CD4-positive, alpha-beta T cell (primary cell): Measurements from ENCODE around the gene RNF152. TPM values are rescaled to one million over a fixed set of nuclear protein-coding genes. Genes with fewer than 3 reads are reported as not detected.

Experiments
- ATAC-seq: fragments of 200-7000 bp; cut with Tn5 transposase; one replicate; pipeline ENCODE4 v1.10.0; 2022; ENCODE audit warnings: mild to moderate bottlenecking; ENCODE audit not compliant: poor library complexity
- CTCF ChIA-PET: fragments of 350-600 bp; sonication (Branson Sonifier 250); formaldehyde crosslinking; loops from one replicate; lab custom pipeline; 2021; ENCODE audit warnings: antibody characterized with exemption, inconsistent platforms; lab: Charles Lee
- POLR2A ChIA-PET: fragments of 350-600 bp; sonication (Branson Sonifier 250); formaldehyde crosslinking; loops from one replicate; lab custom pipeline; 2021; ENCODE audit warnings: antibody characterized with exemption, inconsistent platforms; lab: Charles Lee
- DNase-seq, 14 experiments: peaks; one replicate each; pipeline ENCODE4 v3.0.0-alpha.2; 2013 to 2020; ENCODE audit warnings: mixed read lengths in 2 of 14
- H3K27ac ChIP-seq, 2 donors: one replicate each; pipeline versions ENCODE4 v1.5.1 to v1.7.0; 2013; ENCODE audit warnings: low read length in 2 of 2, low read depth in 1 of 2, mild to moderate bottlenecking in 1 of 2
- H3K27me3 ChIP-seq, 2 experiments: 1 replicate in 1 of 2; 2 replicates in 1 of 2; pipeline versions ENCODE4 v1.6.1 to v1.7.0; 2013; ENCODE audit warnings: low read length in 2 of 2, control low read depth in 1 of 2, mild to moderate bottlenecking in 1 of 2, moderate library complexity in 1 of 2; ENCODE audit not compliant: insufficient read depth in 2 of 2, control insufficient read depth in 1 of 2
- H3K36me3 ChIP-seq: one replicate; pipeline ENCODE4 v1.6.1; 2013; ENCODE audit warnings: low read length, control low read depth; ENCODE audit not compliant: insufficient read depth
- H3K4me1 ChIP-seq: one replicate; pipeline ENCODE4 v1.6.1; 2013; ENCODE audit warnings: low read length, control low read depth; ENCODE audit not compliant: insufficient read depth
- H3K4me3 ChIP-seq: one replicate; pipeline ENCODE4 v1.5.1; 2013; ENCODE audit warnings: mild to moderate bottlenecking, low read length, moderate library complexity
- H3K9me3 ChIP-seq, 2 experiments: 1 replicate in 1 of 2; 2 replicates in 1 of 2; pipeline versions ENCODE4 v1.6.1 to v1.7.0; 2013; ENCODE audit warnings: low read length in 2 of 2, mild to moderate bottlenecking in 2 of 2, control low read depth in 1 of 2, moderate library complexity in 1 of 2; ENCODE audit not compliant: control insufficient read depth in 1 of 2, insufficient read depth in 1 of 2
- H3K27ac Mint-ChIP-seq: one replicate; pipeline ENCODE4 v1.8.0; 2020; ENCODE audit warnings: mixed read lengths
- H3K27me3 Mint-ChIP-seq: one replicate; pipeline ENCODE4 v1.8.0; 2021; ENCODE audit warnings: mixed read lengths
- H3K36me3 Mint-ChIP-seq: one replicate; pipeline ENCODE4 v1.8.0; 2021; ENCODE audit warnings: low read depth, mixed read lengths
- H3K4me1 Mint-ChIP-seq: one replicate; pipeline ENCODE4 v1.8.0; 2021; ENCODE audit warnings: low read depth, mixed read lengths
- H3K4me3 Mint-ChIP-seq: one replicate; pipeline ENCODE4 v1.8.0; 2020; ENCODE audit warnings: mild to moderate bottlenecking, mixed read lengths
- H3K9me3 Mint-ChIP-seq: one replicate; pipeline ENCODE4 v1.8.0; 2020; ENCODE audit warnings: mixed read lengths
- intact Hi-C, 2 experiments: fragments of 100-400 bp; cut with DNase I in 1 of 2; cut with micrococcal nuclease in 1 of 2; formaldehyde crosslinking; loops; one replicate each; pipeline versions ENCODE4 v1.15.1 to v1.9.0; 2023 to 2025; cut with DNase I, micrococcal nuclease
- total RNA-seq, 174 experiments: library from RNA in 2 of 174; stranded (reverse) in 2 of 174; gene quantifications; one replicate each; pipeline ENCODE4 v1.2.3 and lab custom pipeline; 2021 to 2026
- TF ChIP-seq, protein P1 (sequence below): fragments of 200-600 bp; IDR thresholded peaks from one replicate; pipeline ENCODE4 v1.8.0; 2022; ENCODE audit warnings: antibody characterized with exemption, mild to moderate bottlenecking

Gene RNF152
- total RNA-seq, 2 experiments from 2014 or later, result 0.60 to 1.0 TPM

DNA sequence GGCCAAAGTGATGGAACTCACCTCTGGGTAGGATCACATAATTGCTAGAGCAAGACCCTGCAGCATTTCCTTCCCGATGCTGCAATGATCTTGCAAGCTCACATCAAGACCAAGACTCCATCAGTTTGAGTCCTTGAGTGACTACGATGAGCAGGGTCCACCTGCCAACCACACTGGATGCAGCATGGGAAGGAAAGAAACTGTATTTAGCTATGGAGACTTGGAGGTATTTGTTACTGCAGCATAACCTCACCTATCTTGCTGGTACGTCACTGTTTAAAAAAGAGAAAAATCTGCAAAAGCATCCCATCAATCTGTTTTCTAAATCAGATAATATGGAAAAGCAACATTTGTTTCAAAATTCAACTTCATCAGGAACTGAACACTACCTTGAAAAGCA, 2.5 kb downstream of the RNF152 start:
- ChIA-PET CTCF (no interaction called here), POLR2A (no interaction called here)
- no peaks in the 10 kb centered on the region for H3K9me3 Mint-ChIP-seq
- H3K4me1 ChIP-seq, result peaks cover 20% of the 10 kb centered on the region
- ATAC-seq, result no peak
- H3K36me3 ChIP-seq, result no peaks in the 10 kb centered on the region
- H3K27ac Mint-ChIP-seq, result no peak overlapping the region
- DNase-seq, result no peak
- TF ChIP-seq, protein P1, sequence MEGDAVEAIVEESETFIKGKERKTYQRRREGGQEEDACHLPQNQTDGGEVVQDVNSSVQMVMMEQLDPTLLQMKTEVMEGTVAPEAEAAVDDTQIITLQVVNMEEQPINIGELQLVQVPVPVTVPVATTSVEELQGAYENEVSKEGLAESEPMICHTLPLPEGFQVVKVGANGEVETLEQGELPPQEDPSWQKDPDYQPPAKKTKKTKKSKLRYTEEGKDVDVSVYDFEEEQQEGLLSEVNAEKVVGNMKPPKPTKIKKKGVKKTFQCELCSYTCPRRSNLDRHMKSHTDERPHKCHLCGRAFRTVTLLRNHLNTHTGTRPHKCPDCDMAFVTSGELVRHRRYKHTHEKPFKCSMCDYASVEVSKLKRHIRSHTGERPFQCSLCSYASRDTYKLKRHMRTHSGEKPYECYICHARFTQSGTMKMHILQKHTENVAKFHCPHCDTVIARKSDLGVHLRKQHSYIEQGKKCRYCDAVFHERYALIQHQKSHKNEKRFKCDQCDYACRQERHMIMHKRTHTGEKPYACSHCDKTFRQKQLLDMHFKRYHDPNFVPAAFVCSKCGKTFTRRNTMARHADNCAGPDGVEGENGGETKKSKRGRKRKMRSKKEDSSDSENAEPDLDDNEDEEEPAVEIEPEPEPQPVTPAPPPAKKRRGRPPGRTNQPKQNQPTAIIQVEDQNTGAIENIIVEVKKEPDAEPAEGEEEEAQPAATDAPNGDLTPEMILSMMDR, result no peak
- intact Hi-C loops, result loop anchor here in 1 of 2 experiments (5.0 kb wide), 1 partner anchor 308 kb away; no protein-coding TSS in a partner anchor
- H3K27me3 Mint-ChIP-seq, result peaks cover 28% of the 10 kb centered on the region
- H3K27me3 ChIP-seq, result peaks cover 14 to 19% of the 10 kb centered on the region in 2 experiments
- no peak overlapping the region for H3K4me3 ChIP-seq
- H3K4me3 Mint-ChIP-seq, result no peak overlapping the region
- H3K27ac ChIP-seq, result no peak overlapping the region
- H3K36me3 Mint-ChIP-seq, result peaks cover 12% of the 10 kb centered on the region
- peaks cover 14% of the 10 kb centered on the region for H3K4me1 Mint-ChIP-seq
- peaks cover 0 to 11% of the 10 kb centered on the region in 2 experiments for H3K9me3 ChIP-seq

DNA sequence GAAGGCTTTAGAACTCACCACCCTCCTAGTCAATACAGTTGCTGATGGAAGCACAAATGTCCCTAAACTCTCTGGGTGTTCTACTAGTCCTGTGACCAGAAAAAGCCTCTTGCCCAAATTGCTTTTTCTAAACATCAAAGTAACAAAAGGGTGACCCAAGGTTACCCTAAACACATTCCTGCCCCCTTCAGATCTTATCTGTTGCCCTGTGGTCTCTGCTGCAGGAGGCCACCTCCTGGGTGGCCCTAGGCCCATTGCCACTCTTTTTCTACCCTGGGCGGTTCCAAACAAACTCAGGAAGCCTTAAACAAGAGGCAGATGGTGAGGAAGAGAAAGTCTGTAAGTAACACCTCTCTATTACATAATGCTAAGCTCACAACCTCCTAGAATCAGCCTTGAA, 3.3 kb downstream of the RNF152 start:
- peaks cover 12% of the 10 kb centered on the region for H3K4me1 ChIP-seq
- no peak overlapping the region for H3K27ac ChIP-seq
- ATAC-seq, result no peak
- no peaks in the 10 kb centered on the region for H3K9me3 Mint-ChIP-seq
- peaks cover 14% of the 10 kb centered on the region for H3K4me1 Mint-ChIP-seq
- peaks cover 0 to 11% of the 10 kb centered on the region in 2 experiments for H3K9me3 ChIP-seq
- H3K4me3 ChIP-seq, result no peak overlapping the region
- no peak for DNase-seq
- H3K27ac Mint-ChIP-seq, result no peak overlapping the region
- H3K36me3 Mint-ChIP-seq, result peaks cover 12% of the 10 kb centered on the region
- TF ChIP-seq, protein P1, result no peak
- intact Hi-C loops, result no loop called here
- peaks cover 8 to 12% of the 10 kb centered on the region in 2 experiments for H3K27me3 ChIP-seq
- peaks cover 22% of the 10 kb centered on the region for H3K27me3 Mint-ChIP-seq
- H3K4me3 Mint-ChIP-seq, result no peak overlapping the region
- ChIA-PET POLR2A (no interaction called here), CTCF (no interaction called here)
- H3K36me3 ChIP-seq, result no peaks in the 10 kb centered on the region

DNA sequence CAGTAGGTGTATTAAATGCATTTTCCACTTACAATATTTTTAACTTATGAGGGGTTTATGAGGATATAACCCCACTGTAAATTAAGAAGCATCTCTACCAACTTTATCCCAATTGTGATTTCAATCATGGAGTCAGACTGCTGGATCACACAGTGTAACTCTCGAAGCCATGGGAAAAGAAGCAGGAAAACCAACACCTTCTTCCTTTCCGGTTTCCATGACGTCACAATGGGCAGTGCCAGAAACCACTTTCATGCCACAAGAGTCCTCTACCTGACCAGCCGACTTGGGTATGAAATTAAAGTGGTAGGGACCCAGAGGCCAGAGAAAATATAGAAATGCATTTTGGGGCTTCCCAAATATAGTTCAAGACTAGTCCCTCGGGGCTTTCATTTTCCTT, 4.2 kb downstream of the RNF152 start:
- no peak overlapping the region for H3K4me3 ChIP-seq
- Mint-ChIP-seq H3K27ac (no peak overlapping the region), H3K4me3 (no peak overlapping the region), H3K36me3 (peaks cover 12% of the 10 kb centered on the region), H3K27me3 (peaks cover 22% of the 10 kb centered on the region), H3K9me3 (no peaks in the 10 kb centered on the region), H3K4me1 (peaks cover 14% of the 10 kb centered on the region)
- intact Hi-C loops, result no loop called here
- TF ChIP-seq, protein P1, result no peak
- ATAC-seq (no peak), DNase-seq (no peak)
- no peak overlapping the region for H3K27ac ChIP-seq
- POLR2A ChIA-PET, result no interaction called here
- CTCF ChIA-PET, result no interaction called here
- peaks cover 11% of the 10 kb centered on the region for H3K4me1 ChIP-seq
- no peaks in the 10 kb centered on the region for H3K36me3 ChIP-seq
- peaks cover 0 to 11% of the 10 kb centered on the region in 2 experiments for H3K9me3 ChIP-seq
- peaks cover 8 to 12% of the 10 kb centered on the region in 2 experiments for H3K27me3 ChIP-seq
